ENCODE results near the gene ADPRS. TPM values are rescaled to one million over a fixed set of nuclear protein-coding genes. Genes with fewer than 3 reads are reported as not detected.

Gene ADPRS
- total and polyA plus RNA-seq, 4 donors, result 20.3 to 46.1 (median 42.1) TPM

DNA sequence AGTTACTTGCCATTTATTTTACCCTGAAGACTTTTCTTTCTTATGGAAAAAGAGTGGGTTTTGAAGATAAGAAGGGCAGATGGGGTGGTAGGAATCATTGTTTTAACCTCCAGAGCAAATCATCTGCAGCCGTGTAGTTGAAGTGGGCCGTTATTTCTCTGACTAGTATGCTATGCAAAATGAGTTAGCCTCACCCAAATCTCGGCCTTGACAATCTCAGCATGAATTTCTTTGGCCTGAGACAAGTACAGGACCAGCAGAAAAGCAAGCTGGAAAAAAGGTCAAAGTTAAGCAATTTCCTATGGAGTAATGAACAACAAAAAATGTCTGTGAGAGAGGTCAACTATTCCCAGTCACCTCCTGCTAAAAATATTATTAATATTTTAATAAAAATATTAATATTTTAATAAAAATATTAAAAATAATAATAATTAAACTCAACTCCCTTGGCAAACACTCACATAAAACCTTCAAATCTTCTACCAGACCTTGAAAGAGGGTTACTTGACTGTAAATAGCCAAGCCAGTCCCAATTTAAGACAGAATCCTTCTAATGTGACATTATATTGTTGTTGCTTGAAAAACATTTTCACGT lies 11.6 kb upstream of the ADPRS start:
- no CpG with 5 or more reads among the region's 4 CpGs for WGBS (ENCODE audit: insufficient coverage)
- DNase-seq (ENCODE audit: low read depth in 4 of 6, low spot score in 6 of 6), result no peak

DNA sequence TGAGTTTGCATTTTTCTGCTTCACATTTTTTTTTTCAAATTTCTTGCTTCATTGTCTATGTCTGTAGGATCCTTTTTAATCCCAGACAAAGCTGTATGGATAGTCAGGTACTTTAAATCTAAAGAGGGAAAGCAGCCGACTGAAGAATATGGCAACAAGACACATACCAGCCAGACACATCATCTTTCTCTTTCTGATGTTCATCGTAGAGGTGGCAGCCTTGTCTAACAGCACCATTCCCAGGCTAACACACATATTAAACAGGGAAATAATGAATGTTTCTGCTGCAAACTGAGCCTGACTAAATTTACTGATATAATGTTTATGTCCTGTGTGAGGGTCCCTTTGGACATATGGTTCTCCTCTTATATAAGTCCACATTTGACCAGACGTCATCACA lies 8.5 kb upstream of the ADPRS start:
- H3K36me3 ChIP-seq (ENCODE audit: control insufficient read depth, insufficient read depth, low read length), result no peaks in the 10 kb centered on the region
- no CpG with 5 or more reads among the region's 3 CpGs for WGBS (ENCODE audit: insufficient coverage)

More for the DNA sequence above, 11.6 kb upstream of the ADPRS start:
- H3K4me3 ChIP-seq (ENCODE audit: low read depth, low read length), result no peak overlapping the region
- H3K9me3 ChIP-seq (ENCODE audit: control insufficient read depth, insufficient read depth, low read length), result no peaks in the 10 kb centered on the region
- H3K27me3 ChIP-seq (ENCODE audit: control insufficient read depth, insufficient read depth, low read length), result no peaks in the 10 kb centered on the region
- H3K4me1 ChIP-seq (ENCODE audit: control insufficient read depth, insufficient read depth, low read length), result no peaks in the 10 kb centered on the region
- H3K27ac ChIP-seq (ENCODE audit: low read depth, low read length), result no peak overlapping the region
- no peaks in the 10 kb centered on the region for H3K36me3 ChIP-seq (ENCODE audit: control insufficient read depth, insufficient read depth, low read length)

DNA sequence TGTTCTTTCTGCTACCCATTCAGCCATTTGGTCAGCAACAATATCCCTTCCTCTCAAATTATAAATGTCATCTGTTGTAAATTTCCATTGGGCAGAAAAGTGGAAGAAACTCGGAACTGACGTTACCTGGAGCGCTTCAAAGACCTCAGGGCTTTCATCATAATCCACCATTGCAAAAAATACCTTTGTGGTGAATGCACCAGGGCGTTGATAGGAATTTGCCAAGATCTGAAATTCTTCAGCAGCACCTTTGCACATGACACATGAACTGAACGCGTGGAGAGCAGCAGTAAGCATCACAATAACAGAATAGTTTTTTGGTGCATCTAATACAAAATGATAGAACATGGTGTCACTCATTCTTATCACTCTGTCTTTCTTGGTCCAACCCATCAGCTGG lies 7.9 kb upstream of the ADPRS start:
- no peak for DNase-seq (ENCODE audit: low read depth in 4 of 6, low spot score in 6 of 6)
- 91% methylated on average over 4 of the region's 6 CpGs for WGBS (ENCODE audit: insufficient coverage)
- Histone ChIP-seq H3K4me1 (ENCODE audit: control insufficient read depth, insufficient read depth, low read length) (peaks cover 23% of the 10 kb centered on the region), H3K36me3 (ENCODE audit: control insufficient read depth, insufficient read depth, low read length) (no peaks in the 10 kb centered on the region), H3K27ac (ENCODE audit: low read depth, low read length) (no peak overlapping the region), H3K9me3 (ENCODE audit: control insufficient read depth, insufficient read depth, low read length) (no peaks in the 10 kb centered on the region), H3K4me3 (ENCODE audit: low read depth, low read length) (no peak overlapping the region), H3K27me3 (ENCODE audit: control insufficient read depth, insufficient read depth, low read length) (no peaks in the 10 kb centered on the region)

More for the DNA sequence above, 8.5 kb upstream of the ADPRS start:
- H3K4me1 ChIP-seq (ENCODE audit: control insufficient read depth, insufficient read depth, low read length), result peaks cover 20% of the 10 kb centered on the region
- no peak for DNase-seq (ENCODE audit: low read depth in 4 of 6, low spot score in 6 of 6)
- no peak overlapping the region for H3K4me3 ChIP-seq (ENCODE audit: low read depth, low read length)
- H3K9me3 ChIP-seq (ENCODE audit: control insufficient read depth, insufficient read depth, low read length), result no peaks in the 10 kb centered on the region
- no peaks in the 10 kb centered on the region for H3K27me3 ChIP-seq (ENCODE audit: control insufficient read depth, insufficient read depth, low read length)
- H3K27ac ChIP-seq (ENCODE audit: low read depth, low read length), result no peak overlapping the region

DNA sequence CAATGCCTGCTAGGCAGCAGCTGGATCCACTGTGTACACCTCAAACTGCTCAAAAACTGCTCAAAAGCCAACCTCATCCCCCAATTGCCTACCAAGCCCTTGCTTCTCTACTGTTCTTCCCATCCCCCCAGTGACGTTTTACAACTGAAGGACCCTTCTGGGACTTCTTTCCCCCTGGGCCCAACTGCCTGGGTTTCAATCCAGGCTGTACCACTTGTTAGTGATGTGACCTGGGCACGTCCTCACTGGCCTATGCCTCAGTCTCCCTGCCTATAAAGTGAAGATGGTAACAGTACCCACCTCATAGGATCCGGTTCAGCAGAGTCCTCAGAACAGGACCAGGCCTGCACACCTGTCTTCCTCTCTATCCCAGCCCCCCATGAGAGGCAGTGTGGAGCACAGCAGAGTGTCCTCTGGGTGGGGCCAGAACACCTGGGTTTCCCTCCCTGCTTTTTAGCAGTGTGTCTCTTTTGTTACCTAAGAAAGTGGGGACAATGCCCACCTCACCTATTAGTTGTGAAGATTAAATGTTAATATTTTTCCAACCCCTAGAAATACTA lies 6.7 kb upstream of the ADPRS start:
- Histone ChIP-seq H3K27ac (ENCODE audit: low read depth, low read length) (no peak overlapping the region), H3K9me3 (ENCODE audit: control insufficient read depth, insufficient read depth, low read length) (no peaks in the 10 kb centered on the region), H3K27me3 (ENCODE audit: control insufficient read depth, insufficient read depth, low read length) (no peaks in the 10 kb centered on the region), H3K36me3 (ENCODE audit: control insufficient read depth, insufficient read depth, low read length) (peaks cover 10% of the 10 kb centered on the region), H3K4me1 (ENCODE audit: control insufficient read depth, insufficient read depth, low read length) (peaks cover 32% of the 10 kb centered on the region), H3K4me3 (ENCODE audit: low read depth, low read length) (no peak overlapping the region)
- DNase-seq (ENCODE audit: low read depth in 4 of 6, low spot score in 6 of 6), result no peak
- 57% methylated on average over 1 of the region's 3 CpGs for WGBS (ENCODE audit: insufficient coverage)

DNA sequence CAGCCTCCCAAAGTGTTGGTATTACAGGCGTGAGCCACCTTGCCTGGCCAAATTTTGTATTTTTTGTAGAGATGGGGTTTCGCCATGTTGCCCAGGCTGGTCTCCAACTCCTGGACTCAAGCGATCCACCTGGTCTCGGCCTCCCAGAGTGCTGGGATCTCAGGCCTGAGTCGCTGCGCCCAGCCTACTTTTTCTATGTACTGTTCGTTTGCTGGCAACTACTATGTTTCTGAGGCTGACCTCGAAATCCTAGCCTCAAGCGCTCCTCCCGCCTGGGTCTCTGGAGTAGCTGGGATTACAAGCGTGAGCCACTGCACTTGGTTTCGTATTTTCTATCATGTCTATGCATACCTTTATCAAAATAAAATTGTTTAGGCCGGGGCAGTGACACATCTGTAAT lies 5.5 kb upstream of the ADPRS start:
- Histone ChIP-seq H3K27ac (ENCODE audit: low read depth, low read length) (no peak overlapping the region), H3K36me3 (ENCODE audit: control insufficient read depth, insufficient read depth, low read length) (peaks cover 22% of the 10 kb centered on the region), H3K4me1 (ENCODE audit: control insufficient read depth, insufficient read depth, low read length) (peaks cover 44% of the 10 kb centered on the region), H3K4me3 (ENCODE audit: low read depth, low read length) (no peak overlapping the region), H3K9me3 (ENCODE audit: control insufficient read depth, insufficient read depth, low read length) (no peaks in the 10 kb centered on the region), H3K27me3 (ENCODE audit: control insufficient read depth, insufficient read depth, low read length) (no peaks in the 10 kb centered on the region)
- no peak for DNase-seq (ENCODE audit: low read depth in 4 of 6, low spot score in 6 of 6)
- WGBS (ENCODE audit: insufficient coverage), result 93% methylated on average over 8 of the region's 13 CpGs

DNA sequence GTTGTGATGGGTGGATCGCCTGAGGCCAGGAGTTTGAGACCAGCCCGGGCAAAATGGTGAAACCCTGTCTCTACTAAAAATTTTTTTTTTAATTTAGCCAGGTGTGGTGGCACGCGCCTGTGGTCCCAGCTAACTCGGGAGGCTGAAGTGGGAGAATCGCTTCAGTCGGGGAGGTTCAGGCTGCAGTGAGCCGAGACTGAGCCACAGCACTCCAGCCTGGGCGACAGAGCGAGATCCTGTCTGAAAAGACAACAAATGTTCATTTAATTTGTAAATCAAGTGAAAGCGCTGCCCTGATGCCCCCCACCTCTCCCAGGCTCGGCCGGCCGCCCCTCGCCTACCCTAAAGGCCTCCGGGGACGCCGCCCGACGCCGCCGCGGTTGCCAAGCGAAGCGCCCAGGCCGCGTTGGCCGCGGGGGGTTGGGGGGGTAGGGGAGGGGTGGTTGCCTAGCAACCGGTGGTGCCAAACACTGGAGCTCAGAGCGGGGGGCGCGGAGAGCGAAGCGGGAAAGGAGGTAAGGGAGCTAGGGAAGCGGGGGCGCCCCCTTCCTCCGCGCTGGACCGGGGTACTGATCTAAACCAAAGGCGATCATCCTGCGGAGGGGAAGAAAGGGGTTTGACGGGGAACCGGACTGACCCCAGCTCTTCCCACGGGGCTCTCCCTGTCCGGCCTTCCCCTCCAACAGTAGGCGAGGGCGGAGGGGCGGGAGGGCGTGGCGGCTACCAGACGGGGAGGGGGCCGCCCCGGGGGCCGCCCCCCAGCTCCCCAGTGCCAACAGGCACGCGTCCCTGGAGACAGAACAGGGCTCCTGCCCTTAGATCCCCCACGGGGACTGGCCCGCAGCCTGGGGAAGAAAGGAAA lies 4.8 kb upstream of the ADPRS start, which contains the start of gene TEKT2:
Gene TEKT2 (plus strand): TSS at position 460 of the 862 bp plus-strand sequence. CDS start 828 bp downstream, outside the sequence.
- DNase-seq (ENCODE audit: low read depth in 4 of 6, low spot score in 6 of 6), result peak; percentile 46 to 97 (median 79)
- H3K9me3 ChIP-seq (ENCODE audit: control insufficient read depth, insufficient read depth, low read length), result no peaks in the 10 kb centered on the region
- peaks cover 48% of the 10 kb centered on the region for H3K4me1 ChIP-seq (ENCODE audit: control insufficient read depth, insufficient read depth, low read length)
- WGBS (ENCODE audit: insufficient coverage), result 3% methylated on average over 49 of the region's 59 CpGs
- H3K4me3 ChIP-seq (ENCODE audit: low read depth, low read length), result peak within 1 kb of the TSS; percentile 54
- peak within 1 kb of the TSS; percentile 33 for H3K27ac ChIP-seq (ENCODE audit: low read depth, low read length)
- no peaks in the 10 kb centered on the region for H3K27me3 ChIP-seq (ENCODE audit: control insufficient read depth, insufficient read depth, low read length)
- H3K36me3 ChIP-seq (ENCODE audit: control insufficient read depth, insufficient read depth, low read length), result peaks cover 25% of the 10 kb centered on the region

DNA sequence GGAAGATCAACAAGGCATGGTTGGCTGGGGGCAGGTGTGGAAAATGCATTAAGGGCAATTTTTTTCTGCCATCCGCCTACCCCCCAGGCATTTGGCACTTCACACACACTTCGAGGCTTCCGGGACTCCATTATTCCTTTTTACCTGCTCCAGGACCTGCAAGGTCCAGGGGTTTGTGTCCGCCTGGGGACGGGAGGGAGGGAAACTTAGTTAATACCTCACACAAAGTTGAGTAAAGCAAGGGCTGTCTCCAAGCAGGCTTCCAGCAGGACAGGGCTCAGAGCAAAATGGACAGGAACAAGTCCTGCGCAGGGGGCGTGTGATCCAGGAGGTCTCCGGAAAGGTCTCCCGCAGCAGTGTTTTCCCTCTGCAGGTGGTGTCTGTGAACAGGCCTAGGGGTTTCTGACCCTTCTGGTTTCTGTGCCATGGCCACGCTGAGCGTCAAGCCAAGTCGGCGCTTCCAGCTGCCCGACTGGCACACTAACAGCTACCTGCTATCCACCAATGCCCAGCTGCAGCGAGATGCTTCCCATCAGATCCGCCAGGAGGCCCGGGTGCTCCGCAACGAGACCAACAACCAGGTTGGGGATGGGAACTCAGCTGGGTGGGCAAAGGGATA lies 4.1 kb upstream of the ADPRS start:
- 13% methylated on average over 5 of the region's 19 CpGs for WGBS (ENCODE audit: insufficient coverage)

DNA sequence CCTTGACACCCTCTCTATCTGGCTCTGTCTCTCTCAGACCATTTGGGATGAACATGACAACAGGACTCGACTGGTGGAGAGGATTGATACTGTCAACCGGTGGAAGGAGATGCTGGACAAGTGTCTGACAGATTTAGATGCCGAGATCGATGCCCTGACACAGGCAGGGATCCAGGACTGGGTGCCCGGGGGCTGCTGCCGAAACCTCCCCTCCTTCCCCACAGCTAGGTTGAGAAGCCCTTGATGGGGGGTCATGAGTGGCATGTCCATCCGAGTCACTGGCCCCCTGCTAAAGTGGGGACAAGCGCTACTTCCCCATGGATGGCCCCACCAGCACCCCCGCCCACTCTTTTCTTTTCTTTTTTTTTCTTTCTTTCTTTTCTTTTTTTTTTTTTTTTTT lies 3.6 kb upstream of the ADPRS start:
- H3K27me3 ChIP-seq (ENCODE audit: control insufficient read depth, insufficient read depth, low read length), result no peaks in the 10 kb centered on the region
- no peaks in the 10 kb centered on the region for H3K9me3 ChIP-seq (ENCODE audit: control insufficient read depth, insufficient read depth, low read length)
- 80% methylated on average over 6 of the region's 9 CpGs for WGBS (ENCODE audit: insufficient coverage)
- H3K4me1 ChIP-seq (ENCODE audit: control insufficient read depth, insufficient read depth, low read length), result peaks cover 55% of the 10 kb centered on the region
- no peak for DNase-seq (ENCODE audit: low read depth in 4 of 6, low spot score in 6 of 6)
- peaks cover 27% of the 10 kb centered on the region for H3K36me3 ChIP-seq (ENCODE audit: control insufficient read depth, insufficient read depth, low read length)
- peak overlapping the region; percentile 54 for H3K4me3 ChIP-seq (ENCODE audit: low read depth, low read length)
- H3K27ac ChIP-seq (ENCODE audit: low read depth, low read length), result no peak overlapping the region

More for the DNA sequence above, 4.1 kb upstream of the ADPRS start:
- peak in 1 of 6 donors; percentile 38 for DNase-seq (ENCODE audit: low read depth in 4 of 6, low spot score in 6 of 6)
- Histone ChIP-seq H3K36me3 (ENCODE audit: control insufficient read depth, insufficient read depth, low read length) (peaks cover 25% of the 10 kb centered on the region), H3K4me3 (ENCODE audit: low read depth, low read length) (peak overlapping the region; percentile 54), H3K27me3 (ENCODE audit: control insufficient read depth, insufficient read depth, low read length) (no peaks in the 10 kb centered on the region), H3K27ac (ENCODE audit: low read depth, low read length) (peak overlapping the region; percentile 33), H3K9me3 (ENCODE audit: control insufficient read depth, insufficient read depth, low read length) (no peaks in the 10 kb centered on the region), H3K4me1 (ENCODE audit: control insufficient read depth, insufficient read depth, low read length) (peaks cover 53% of the 10 kb centered on the region)

DNA sequence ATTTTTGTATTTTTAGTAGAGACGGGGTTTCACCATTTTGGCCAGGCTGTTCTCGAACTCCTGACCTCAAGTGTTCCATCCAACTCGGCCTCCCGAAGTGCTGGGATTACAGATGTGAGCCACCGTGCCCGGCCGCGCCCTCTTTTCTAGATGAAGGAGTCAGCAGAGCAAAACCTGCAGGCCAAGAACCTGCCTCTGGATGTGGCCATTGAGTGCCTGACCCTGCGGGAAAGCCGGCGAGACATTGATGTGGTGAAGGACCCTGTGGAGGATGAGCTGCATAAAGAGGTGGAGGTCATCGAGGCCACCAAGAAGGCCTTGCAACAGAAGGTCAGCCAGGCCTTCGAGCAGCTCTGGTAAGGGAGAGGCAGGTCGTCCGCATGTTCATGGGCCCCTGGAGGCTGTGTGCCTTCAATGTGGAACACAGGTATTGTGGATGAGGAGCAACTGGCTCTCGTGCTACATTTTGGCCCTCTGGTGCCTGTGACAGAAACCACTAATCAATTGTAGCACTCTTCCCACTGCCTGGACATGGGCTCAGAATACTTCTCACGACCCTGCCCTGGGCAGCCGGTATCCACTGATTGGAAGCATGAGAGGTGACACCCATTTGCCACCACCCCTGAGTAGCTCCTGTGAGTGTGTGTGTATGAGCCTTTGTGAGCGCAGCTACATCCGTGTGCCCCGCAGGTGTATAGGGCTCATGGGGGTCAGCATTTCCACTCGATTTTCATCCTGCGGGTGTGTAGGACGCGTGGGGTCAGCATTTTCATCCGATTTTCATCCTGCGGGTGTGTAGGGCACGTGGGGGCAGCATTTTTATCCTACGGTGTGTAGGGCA lies 2.8 kb upstream of the ADPRS start:
- DNase-seq (ENCODE audit: low read depth in 4 of 6, low spot score in 6 of 6), result no peak
- Histone ChIP-seq H3K36me3 (ENCODE audit: control insufficient read depth, insufficient read depth, low read length) (peaks cover 35% of the 10 kb centered on the region), H3K9me3 (ENCODE audit: control insufficient read depth, insufficient read depth, low read length) (no peaks in the 10 kb centered on the region), H3K27me3 (ENCODE audit: control insufficient read depth, insufficient read depth, low read length) (no peaks in the 10 kb centered on the region), H3K4me1 (ENCODE audit: control insufficient read depth, insufficient read depth, low read length) (peaks cover 59% of the 10 kb centered on the region), H3K4me3 (ENCODE audit: low read depth, low read length) (no peak overlapping the region), H3K27ac (ENCODE audit: low read depth, low read length) (no peak overlapping the region)
- 94% methylated on average over 25 of the region's 29 CpGs for WGBS (ENCODE audit: insufficient coverage)
